Measurements from ENCODE around the gene CFAP210.

CFAP210 gene, protein sequence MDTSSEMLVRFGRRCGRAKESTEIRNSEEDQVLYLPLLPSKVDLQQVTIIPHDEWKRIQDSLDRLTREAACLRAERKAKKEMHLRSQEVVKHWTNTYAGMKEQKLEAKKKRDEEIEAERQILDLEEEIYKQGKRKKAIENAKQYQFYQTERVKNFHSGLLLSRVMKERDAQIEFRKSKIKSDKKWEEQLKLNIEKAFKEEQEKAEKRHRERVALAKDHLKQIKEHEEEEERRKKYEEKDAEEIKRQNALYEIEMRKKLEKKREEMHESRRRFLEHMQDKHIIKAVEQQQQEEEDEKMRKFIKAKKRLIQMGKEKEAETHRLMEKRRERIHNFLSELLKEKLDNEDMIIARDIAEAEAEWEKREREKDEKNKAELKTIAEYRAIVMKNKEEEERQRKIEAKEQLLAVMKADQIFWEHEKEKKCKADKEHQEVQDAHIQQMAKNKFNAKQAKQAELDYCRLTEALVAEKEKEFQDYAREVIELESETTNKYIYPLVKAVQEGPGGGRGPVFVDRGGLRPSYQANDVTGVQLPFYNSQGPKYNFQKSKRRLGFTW

DNA sequence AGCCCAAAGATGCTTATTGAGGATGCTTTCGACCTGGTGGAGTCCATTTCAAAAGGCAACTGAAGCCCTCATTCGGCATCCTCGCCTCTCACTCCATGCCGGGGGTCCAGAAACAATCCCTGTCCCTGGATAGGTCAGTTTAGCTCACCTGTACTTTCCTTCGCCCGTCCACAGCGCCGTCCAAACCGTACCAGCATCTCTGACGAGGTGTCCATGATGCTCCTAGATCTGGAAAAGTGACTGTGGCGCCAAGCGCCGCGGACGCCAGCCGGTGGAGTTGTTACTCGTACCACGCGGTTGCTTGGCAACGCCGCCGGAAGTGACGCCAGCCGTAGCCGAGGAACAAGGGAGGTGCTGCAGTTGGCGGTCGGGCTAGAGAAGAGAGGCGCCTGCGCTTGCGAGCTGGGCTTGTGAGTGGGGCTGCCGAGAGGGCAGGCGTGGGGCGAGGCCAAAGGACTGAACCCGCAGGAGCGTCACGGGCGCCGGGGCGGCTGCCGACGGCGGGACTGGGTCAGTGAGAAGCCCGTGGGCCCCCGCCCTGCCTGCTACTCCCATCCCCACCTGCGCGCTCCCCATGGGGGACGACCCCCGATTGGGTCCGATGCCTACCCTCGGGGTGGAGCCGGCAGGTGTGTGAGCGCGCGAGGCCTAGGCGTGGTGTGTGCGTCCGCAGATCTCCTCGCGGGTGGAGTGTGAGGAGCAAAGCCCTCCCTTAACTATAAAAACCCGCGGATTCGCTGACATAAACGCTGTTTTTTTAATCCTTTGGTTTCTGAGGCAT lies at the start of gene CFAP210, which contains the start of gene PHOSPHO2:
Gene CFAP210 (minus strand): TSS at position 293 of the 781 bp plus-strand sequence. CDS start 78 bp downstream, at position 215.
Gene PHOSPHO2 (plus strand): TSS at position 357 of the 781 bp plus-strand sequence. CDS start 6,503 bp downstream, outside the sequence.
- peak; percentile 83 for DNase-seq

DNA sequence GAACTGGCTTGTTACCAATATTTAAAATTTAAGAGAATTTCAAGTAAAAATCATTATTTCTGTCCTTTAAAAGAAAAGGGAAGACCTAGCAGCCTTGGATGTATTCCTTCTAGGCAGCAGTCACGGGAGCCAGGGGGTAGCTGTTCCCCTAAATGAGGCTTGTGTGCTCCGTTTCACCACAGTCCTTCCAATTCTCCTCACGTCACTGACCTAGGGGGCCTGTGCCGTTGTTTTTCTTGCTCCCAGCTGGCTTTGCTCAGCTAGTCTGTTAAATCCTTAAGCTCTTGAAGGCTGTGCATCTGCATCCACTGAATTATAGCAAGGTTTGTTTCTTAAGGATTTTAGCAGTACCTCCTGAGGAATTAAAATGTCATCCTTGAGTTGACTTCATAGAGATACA lies 49.3 kb upstream of the CFAP210 start:
- no peak for DNase-seq

DNA sequence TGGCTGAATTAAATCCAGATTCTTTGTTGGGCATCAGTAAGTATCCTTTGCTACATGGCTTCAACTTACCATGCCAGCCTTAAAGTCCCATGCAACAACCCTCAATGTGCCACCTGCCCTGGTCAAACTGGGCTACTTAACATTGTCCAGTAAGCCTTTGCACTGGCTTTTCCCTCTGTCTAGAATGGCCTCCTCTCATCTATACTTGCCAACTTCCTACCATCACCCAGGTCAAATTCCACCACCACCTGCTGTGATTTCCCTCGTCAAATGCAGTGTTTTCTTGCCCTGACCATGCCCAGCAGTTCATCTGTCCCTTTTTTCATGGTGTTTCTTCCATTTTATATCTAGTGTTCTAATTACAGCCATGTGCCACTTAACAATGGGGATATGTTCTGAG lies 45.1 kb upstream of the CFAP210 start:
- no peak for DNase-seq

DNA sequence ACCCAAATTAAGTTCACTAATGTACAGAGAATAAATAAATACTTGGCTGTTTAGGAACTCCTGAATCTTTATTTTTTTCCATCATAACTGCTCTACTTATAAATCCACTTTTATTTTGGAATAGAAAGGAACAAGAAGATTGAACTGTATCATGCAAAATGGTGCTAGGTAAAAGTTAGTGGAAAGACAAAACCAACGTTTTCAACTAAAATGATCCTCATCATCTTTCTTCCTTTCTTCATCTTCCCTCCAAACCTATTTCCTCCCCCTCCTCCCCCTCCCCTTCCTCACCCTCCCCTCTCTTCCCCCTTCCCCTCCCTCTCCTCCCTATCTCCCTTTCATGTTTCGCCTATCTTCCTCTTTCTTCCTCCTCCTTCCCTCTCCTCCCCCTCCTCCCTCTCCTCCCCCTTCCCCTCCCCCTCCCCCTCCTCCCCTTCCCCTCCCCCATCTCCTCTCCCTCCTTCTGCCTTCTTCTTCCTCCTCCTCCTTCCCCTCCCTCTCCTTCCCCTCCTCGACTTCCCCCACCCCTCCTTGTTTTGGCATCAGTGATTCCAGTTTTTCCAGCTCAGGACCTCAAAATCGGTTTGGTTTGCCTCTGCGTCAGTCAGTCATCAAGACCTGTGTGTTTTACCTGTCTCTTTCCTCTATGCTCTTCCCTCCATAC lies 44.5 kb upstream of the CFAP210 start:
- DNase-seq: no peak

DNA sequence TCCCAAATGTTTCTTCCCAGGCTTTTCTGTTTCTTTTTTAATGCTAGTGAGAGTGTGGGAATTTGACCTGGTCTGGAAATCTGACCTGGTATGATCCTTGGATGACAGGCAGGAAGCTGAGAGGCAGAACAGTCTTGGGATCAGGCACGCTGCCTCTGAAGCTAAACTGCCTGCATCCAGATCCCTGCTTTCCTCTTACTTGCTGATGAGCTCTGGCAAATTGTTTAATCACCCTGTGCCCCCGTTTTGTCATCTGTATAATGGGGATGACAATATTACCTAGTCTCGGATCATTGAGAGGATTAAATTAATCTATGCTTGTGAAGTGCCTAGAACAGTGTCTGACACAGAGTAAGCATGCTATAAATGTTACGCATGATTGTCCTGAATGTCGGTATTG lies 42.7 kb upstream of the CFAP210 start:
- DNase-seq: no peak

DNA sequence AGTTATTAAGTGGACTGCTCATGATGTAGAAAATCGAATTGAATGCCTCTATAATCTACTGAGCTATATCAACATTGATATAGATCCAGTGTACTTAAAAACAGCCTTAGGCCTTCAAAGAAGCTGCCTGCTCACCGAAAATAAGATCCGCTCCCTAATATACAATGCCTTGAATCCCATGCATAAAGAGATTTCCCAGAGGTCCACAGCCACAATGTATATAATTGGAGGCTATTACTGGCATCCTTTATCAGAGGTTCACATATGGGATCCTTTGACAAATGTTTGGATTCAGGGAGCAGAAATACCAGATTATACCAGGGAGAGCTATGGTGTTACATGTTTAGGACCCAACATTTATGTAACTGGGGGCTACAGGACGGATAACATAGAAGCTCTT lies 41.4 kb upstream of the CFAP210 start:
- DNase-seq: no peak

DNA sequence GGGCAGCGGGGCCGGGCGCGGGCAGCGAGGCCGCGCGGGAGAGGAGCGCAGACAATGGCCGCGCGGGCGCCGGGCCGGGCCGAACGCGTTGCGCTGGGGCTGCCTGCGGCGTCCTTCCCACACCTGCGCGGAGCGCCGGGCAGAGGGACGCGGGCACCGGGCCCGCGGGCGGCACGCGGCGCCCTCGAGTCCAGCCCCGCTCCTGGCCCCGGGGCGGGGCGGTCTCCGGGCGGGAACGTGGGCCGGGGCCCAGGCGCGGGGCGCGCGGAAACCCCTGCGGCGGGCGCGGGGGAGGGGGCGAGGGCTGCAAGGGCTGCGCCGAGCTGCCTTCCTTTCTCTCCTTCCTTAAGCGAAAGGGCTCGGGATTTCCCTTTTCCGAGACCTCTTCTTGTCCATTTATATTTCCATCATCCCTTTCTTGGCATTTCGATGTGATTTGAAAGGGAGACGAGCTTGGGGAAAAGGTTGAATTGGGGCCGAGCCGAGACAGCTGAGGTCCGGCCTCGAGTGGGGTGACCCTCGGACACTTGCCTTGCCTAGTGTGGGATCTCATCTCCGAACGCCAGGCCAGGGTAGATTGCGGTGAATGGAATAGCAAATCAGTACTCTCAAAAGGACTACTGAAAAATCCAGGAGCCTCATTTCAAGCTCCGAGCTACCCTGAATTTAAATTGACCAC lies 40.1 kb upstream of the CFAP210 start:
- DNase-seq: no peak

DNA sequence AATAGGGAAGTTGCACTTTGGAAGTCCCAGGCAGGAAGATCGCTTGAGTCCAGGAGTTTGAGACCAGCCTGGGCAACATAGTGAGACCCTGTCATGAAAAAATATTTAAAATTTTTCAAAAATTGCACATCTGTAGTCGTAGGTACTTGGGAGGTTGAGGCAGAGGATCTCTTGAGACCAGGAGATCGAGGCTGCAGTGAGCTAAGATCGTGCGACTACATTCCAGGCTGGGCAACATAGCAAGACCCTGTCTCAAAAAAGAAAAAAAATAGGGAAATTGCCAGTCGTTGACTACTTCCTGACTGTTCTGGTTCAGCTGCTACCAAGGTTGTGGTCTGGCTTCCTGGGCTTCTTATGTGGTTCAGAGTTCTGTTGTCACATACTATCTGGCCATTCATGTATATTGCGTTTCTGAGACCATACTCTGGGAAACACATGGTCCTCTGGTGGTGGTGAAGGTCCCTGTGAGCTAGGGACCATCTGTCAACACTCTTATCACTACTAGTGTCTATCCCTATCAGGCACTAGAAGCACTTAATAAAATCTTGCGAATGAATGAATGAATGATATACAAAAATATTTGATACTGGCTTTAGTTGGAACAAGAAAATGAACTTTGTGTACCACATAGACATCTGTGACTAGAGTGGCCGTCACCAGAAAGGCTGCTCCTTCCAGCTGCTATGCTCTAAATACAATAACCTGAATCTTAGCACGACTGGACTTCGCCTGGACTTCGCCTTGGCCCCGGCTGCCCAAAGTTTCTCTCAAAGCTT lies 38.6 kb upstream of the CFAP210 start:
- DNase-seq: no peak

DNA sequence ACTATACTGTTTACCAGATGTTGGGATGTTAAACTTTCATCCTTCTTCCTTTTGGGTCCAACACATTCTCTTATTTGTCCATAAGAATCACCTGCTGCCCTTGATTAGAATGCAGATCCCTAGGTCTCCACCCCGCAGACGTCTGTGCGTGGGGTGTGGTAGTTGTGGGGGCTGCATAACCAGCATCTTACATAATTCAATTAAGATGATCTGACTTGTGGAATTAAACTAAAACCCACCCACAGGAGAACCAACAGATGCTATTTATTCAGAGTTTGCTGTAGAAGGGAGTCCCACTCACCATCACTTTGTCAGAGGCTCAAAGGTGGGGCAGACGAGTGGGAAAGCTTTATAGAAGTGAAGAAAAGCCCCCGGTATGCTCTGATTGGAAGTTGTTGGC lies 37.9 kb upstream of the CFAP210 start:
- DNase-seq: no peak

DNA sequence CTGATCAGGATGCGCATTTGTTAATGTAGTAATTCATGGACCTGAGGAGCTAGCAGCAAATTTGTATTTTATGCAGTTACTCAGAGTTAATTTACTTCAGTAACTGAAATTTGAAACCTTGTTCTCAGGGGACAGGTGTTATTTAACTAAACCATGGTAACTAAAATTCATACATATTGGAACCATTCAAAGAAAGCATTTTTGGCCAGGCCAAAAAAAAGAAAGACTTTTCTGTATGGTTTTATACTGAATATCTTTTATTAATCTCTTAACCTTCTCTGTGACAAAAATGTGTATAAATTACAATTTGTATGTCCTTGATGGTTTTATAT lies 35.0 kb upstream of the CFAP210 start:
- no peak for DNase-seq

DNA sequence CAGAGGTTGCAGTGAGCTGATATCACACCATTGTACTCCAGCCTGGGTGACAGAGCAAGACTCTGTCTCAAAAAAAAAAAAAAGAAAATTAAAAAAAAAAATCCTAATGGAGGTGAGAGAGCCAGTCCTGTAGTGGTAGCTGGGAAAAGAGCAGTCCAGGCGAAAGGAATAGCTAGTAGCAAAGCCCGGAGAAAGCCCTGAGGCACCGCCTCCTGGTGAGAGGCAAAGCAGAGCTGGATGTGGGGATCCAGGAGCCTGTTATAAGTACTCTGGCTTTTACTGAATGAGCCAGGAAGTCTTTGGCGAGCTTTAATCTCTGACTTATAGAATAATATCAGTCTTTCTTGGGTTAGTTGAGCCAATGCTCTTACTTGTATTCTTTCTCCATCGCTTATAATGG lies 32.9 kb upstream of the CFAP210 start:
- DNase-seq: no peak

DNA sequence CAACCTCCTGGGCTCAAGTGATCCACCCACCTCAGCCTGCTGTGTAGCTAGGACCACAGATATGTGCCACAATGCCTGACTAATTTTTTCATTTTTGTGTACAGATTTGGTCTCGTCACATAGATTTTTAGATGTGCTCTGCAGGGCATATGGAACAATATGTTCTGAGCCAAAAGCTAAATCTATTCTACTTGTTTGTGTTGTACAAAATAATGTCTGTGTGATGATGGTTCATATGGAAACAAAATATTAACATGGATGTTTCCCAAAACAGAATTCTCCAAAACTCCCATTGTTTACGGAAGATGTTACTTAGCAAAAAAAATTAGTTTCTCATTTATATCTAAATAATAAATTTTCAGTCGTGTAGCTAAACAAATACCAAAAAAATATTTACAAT lies 26.8 kb upstream of the CFAP210 start:
- DNase-seq: no peak

DNA sequence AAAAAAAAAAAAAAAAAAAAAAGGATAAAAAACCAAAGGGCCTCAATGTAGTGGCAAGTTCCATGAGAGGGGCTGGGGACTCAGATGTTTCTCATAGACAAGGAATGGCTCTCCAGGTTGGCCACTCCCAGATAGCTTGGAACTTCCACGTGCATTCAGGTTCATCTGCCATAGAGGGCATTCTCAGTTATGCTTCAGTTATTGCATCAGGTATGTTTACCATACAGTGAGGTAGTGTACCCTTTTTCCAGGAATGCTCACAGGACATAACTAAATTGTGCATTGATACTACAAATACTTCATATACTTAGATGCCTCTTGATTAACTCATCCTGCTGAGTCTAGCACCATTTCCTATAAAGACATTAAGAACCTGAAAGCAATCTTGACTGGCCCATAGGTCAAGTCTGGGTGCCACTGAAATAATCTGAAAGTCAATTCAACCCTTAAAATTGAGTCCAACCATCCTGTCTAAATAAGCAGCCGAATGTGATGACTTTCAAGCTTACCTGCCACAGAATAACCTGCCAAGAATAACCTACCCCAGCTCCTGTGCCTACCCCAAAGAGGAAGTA lies 24.8 kb upstream of the CFAP210 start:
- DNase-seq: no peak

DNA sequence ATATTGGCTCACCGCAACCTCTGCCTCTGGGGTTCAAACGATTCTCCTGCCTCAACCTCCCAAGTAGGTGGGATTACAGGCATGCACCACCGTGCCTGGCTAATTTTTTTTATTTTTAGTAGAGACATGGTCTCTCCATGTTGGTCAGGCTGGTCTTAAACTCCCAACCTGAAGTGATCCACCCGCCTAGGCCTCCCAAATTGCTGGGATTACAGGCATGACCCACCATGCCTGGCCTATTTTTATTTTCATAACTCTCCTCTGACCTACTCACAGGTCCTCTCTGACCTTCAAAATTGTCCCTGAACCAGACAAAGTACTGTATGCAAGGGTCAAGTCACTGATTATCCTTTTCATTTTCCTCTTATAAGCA lies 23.5 kb upstream of the CFAP210 start:
- DNase-seq: no peak

DNA sequence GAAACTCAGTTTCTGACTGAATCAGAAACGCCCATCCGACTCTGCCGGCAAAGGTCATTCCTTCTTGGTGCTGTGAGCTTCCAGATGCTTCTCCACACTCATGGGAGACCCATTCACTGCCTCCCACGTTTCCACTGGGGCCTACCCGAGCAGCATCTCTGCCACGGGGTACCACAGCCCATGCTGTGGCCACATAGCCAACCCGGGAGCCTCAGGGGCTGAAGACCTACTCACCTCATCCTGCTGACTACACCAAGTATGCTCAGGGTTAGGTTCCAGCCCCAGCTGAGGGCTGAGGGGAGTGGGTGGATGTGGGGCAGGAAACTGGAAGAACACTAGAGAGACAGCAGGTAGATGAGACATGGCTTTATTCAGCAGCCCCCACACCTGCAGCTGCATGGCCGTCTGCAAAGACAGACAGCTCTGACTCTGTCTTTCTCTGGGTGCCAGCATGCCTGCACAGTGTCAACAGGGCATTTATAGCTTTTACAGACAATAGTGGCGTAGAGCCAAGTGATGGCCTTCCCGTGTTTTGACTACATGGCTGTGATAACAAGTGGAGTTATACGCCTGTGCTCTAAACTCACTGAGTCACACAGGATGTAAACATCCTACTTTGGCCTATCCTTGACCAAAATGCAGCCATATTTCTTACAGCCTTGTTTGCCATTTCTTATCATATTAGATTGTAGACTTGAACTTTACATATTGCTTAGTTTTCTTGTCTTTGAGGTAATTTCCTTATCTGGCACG lies 22.9 kb upstream of the CFAP210 start:
- no peak for DNase-seq

DNA sequence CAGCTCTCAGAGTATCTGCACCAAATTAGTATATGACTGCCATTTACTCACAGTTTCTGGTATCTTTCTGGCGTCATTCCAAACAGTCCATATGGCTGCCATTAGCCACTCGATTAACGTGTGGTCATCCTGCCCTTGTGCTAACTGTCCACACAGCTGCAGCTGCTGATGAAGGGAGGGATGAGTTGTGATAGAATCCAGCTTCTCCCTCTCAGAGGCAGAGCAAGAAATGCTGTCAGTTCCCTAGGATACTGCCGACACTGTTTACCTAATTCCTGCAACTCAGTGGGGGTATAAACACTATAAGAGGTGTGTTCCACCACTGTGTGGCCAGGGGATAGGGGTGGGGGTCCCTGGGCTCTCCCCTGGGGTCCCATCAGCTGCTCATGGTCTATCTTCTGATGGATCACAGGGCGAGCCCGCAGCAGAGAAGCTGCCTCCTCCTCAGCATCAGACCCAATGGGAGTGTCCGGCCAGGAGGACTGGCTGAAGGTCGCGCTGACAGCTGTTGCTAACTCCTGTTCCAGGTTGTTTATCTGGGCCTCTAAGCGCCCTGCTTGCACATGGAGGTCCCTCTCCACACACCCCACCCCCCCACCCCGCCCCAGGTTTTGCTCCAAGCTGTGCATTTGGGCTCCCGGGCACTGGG lies 22.2 kb upstream of the CFAP210 start:
- DNase-seq: no peak

DNA sequence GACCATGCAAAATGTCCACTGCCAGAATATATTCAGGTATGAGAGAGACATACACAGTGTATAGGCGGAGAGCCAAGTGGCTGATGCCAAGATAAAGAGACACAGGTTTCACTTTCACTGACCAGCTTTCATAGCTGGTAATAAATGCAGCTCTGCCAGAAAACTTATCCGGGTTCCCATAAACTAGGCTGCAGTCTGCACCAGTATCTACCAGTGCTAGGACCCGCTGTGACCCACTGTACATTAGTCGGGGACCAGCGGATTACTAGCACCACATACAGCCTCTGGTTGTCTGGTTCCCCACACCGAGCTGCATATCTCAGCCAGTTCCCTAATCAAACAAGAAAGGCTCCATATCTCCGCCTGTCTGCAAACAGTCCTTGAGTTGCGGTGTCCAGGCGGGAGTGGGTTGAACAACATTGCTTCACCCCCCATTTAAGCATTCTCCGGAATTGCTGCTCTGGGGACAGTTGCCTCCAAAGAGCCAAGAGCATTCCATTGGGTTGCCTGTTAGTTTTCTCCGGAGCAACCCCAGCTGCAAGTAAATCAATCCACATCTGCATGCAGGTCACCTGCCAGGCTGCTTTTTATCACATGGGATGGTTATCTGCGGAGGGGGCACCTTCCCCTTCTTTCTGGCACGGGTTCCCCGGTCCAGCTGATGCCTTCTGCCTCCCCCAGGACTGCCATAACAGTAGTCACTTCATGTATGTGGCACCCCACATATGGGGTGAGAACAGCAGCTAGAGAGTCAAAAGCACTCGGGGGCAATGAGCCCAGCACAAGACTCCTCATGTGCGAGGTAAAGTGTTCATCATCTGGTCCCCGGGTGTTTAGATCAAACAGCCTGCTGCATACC lies 21.4 kb upstream of the CFAP210 start:
- DNase-seq: no peak

DNA sequence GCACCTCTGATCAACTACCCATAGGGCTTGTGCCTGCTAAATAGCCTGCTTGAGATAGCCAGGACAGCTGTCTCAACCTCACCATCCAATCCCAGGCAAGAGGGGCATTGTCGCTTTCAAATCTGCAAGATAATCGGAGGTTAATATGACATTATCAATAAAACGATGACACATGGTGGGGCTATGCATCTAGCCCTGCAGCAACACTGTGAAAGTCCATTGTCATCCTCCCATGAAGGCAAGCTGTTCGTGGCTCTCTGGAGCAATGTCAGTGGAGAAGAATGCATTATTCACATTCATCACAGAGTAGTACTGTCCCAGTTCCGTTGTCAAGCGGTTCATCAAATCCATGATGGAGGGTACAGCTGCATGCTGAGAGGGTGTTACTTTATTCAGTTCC lies 20.5 kb upstream of the CFAP210 start:
- DNase-seq: no peak

DNA sequence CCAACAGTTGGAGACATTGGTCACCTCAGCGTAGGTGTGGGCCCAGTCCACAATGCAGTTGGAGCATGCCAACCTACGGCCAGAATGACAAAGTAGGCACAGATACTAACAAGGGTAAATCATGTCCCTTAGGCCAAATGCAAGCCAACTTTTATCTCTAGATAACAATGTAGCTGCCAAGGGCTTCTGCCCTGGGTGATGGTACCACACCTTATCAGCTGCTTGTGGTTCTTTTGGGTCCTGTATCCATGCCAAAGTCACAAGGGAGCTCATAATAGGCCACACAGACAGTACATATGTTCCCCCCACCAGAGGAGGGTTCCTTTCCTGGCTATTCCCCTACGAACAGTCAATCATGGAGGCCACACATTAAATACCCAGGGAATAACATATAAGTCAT lies 19.1 kb upstream of the CFAP210 start:
- no peak for DNase-seq
